HG03520 (cell line): ENCODE measurements around the gene MTHFD1L.
A peak's percentile ranks its signal among the peaks of the same experiment; 100 is the strongest.

Experiments used
- ATAC-seq: cut with Tn5 transposase; IDR thresholded peaks from one replicate; pipeline ENCODE4 v1.9.1; 2021; ENCODE audit warnings: mild to moderate bottlenecking, moderate library complexity; ENCODE audit not compliant: unreplicated experiment

The MTHFD1L gene

DNA sequence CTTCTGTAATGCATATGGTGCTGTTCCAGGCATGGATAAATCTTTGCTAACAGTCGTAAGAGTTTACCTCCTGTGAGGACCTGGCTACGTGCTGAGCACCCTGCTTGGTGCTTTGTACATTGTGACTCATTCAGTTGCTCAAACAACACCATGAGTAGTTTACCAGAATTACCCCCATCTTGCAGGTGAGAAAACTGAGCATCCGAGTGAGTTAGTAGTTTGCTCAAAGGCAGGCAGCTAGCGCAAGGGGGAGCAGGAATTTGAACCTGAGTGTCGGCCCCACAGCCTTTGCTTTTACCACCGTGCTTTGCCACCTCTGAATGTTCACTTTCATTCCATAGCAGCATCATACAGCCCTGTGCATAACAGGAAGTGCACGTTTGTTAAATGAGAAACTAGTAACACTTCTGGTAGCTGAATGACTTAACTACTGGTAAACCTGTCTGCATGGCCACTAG is 121.9 kb downstream of the MTHFD1L start:
- ATAC-seq, result peak; percentile 99

GRCh38 chr6:150987855-150988464 is 122.5 kb downstream of the MTHFD1L start:
- ATAC-seq, result no peak

- ATAC-seq, result no peak
These were observed 126.0 kb downstream of the MTHFD1L start for GRCh38 chr6:150991487-150991886.

DNA sequence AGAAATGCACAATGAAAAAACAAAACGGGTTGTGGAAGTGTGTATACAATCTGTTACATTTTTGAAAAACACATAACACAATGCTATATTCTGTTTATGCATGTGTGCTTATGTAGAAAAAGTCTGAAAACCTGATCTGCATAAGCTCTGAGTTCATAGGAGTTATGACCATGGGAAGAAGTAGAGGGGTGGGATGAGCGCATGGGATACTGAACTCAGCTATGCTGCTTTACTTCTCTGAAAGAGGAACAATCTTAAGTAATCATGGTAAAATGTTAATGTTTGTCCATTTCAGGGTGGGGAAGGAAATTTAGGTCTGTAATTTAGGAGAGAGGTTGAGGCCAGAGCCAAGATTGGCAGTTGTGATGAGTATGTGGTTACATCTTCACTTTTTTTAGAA is 126.8 kb downstream of the MTHFD1L start:
- no peak for ATAC-seq

GRCh38 chr6:150992703-150993102 is 127.2 kb downstream of the MTHFD1L start:
- no peak for ATAC-seq

DNA sequence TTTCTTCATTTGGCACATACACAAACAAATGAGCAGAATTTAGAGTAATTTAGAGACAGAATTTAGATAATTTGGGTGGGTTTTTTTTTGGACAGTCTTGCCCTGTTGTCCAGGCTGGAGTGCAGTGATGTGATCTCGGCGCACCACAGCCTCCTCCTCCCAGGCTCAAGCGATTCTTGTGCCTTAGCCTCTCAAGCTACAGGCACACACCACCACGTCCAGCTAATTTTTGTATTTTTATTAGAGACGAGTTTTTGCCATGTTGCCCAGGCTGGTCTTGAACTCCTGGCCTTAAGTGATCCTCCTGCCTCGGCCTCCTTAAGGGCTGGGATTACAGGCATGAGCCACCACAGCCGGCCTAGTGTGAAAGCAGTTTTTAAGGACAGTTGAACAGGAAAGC is 127.8 kb downstream of the MTHFD1L start:
- ATAC-seq, result no peak

DNA sequence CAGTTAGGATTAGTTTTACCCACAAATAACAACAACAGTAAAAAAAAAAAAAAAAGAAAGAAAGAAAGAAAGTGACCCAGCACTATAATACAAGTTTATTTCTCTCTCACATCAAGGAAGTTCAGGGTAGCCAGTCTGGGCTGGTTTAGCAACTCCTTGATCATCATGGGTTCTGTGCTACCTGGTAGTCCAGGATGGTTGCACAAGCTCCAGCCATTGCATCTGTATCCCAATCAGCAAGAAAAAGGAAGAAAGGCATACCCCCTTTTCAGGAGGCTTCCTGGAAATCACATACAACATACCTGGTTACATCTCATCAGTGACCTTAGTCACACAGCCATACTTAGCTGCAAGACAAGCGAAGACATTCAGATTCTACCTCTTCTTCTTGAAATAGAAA is 128.5 kb downstream of the MTHFD1L start:
- no peak for ATAC-seq

- no peak for ATAC-seq
These were observed 131.5 kb downstream of the MTHFD1L start for GRCh38 chr6:150996968-150997367.

GRCh38 chr6:150999107-150999506 is 133.6 kb downstream of the MTHFD1L start:
- ATAC-seq, result no peak

- ATAC-seq, result no peak
These were observed 134.1 kb downstream of the MTHFD1L start for GRCh38 chr6:150999576-150999975.

GRCh38 chr6:151001387-151002056 is 136.0 kb downstream of the MTHFD1L start:
- peak; percentile 74 for ATAC-seq

DNA sequence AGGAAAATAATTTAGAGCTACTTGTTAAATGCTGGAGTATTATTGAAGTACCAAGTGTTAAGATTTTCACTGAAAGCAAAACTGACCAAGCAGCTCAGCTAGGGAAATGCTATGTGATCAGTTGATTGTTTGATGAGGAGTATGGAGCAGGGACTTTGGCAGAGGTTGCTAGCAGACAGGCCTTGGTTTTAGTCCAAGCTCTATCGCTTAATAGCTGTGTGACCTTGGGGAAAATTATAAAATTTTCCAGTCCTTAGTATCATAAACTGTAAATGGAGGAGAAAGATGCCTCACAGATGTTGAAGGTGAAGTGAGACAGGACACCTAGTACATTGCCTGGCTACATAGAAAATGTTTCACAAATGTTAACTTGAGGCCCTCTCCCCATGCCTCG is 136.6 kb downstream of the MTHFD1L start:
- no peak for ATAC-seq

GRCh38 chr6:151002491-151002935 is 137.0 kb downstream of the MTHFD1L start:
- no peak for ATAC-seq

DNA sequence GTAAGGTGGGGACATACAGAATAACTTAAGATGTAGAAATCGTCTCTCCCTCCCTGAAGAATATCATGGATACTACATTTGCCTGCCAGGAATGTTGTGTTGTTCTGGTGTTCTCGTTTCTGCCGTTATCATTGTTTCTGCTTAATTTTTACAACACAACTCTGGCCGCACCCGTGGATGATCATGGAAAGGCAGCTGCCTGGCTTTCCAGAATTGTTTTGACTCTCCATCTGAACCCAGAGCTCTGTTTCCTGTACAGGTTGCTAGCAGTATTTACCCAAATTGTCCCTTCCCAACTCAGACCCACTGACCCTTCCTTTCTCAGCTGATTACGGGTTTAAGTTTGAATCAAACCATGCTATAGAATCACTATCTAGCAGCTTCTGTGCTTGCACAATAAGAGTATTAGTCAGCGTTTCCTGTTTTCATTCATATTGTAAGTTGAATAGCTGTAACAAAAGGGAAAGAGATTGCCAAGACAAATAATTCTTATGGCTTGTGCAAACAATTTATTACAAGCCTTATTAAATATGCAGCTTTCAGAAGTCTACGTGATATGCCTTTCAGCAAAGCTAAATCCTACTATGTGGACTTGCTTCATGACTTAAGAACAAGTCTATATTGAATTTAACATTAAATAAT is 139.0 kb downstream of the MTHFD1L start:
- ATAC-seq, result no peak

DNA sequence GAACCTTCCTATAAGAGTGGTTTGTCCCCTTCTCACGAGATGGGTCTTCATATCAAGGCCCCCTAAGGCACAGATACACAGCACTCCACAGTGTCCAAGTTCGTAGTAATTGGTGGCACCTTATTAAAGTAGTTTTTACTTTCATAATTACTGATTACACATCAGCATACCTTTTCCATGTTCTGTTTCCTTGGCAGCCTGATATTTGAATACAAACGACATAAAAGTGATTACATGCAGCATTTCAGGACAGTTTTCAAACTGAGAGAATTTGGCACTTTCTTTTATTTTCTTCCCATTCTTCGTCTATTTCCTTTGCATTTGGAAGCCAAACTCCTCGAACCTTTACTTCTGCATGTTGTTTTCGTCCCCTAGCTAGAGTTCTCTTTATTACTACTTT is 139.7 kb downstream of the MTHFD1L start:
- ATAC-seq, result no peak

GRCh38 chr6:151005896-151006632 is 140.6 kb downstream of the MTHFD1L start:
- no peak for ATAC-seq

GRCh38 chr6:151007076-151007475 is 141.6 kb downstream of the MTHFD1L start:
- no peak for ATAC-seq

GRCh38 chr6:151007922-151008321 is 142.4 kb downstream of the MTHFD1L start:
- ATAC-seq, result no peak

GRCh38 chr6:151008425-151008824 is 142.9 kb downstream of the MTHFD1L start:
- no peak for ATAC-seq

DNA sequence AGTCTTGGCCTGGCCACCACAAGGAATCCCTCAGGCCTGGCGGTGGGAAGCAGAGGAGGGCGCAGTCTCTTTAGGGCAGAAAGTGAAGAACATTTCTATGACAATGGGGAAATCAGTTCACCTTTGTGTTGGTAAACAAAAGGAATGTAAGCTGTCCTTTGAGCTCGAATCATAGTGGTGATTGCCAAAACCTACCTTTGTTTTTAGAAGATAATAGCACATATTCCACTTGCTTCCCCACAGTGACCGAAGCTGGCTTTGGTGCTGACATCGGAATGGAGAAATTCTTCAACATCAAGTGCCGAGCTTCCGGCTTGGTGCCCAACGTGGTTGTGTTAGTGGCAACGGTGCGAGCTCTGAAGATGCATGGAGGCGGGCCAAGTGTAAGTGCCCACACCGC is 144.1 kb downstream of the MTHFD1L start:
- ATAC-seq, result no peak

GRCh38 chr6:151010071-151010470 is 144.6 kb downstream of the MTHFD1L start:
- no peak for ATAC-seq
